ENCODE results near the gene CDC27. TPM values are rescaled to one million over a fixed set of nuclear protein-coding genes. Genes with fewer than 3 reads are reported as not detected.

The CDC27 gene
- total RNA-seq: 132 and 134 TPM in 2 replicates

GRCh38 chr17:47188876-47189731, at the start of gene CDC27:
TSS of gene CDC27 (minus strand) at chr17:47189295. CDS start at chr17:47189172, 123 bp downstream.

GRCh38 chr17:47208744-47209488, 19.8 kb upstream of the CDC27 start, which contains the start of gene MYL4:
TSS of gene MYL4 (plus strand) at chr17:47209348. CDS start at chr17:47209423, 75 bp downstream.

Other genes starting within 250 kb of the CDC27 start
- gene RPRML, start 210.0 kb downstream of the CDC27 start, total RNA-seq: not detected in 2 replicates
- 0.13 TPM in 1 of 2 replicates, not detected in the other for gene MYL4, start 20.1 kb upstream of the CDC27 start, total RNA-seq
- gene ITGB3, start 64.5 kb upstream of the CDC27 start, total RNA-seq: 10.7 and 14.2 TPM in 2 replicates
- 1.2 and 2.4 TPM in 2 replicates for gene EFCAB13, start 134.7 kb upstream of the CDC27 start, total RNA-seq

All from aortic smooth muscle cell (primary cell).